ENCODE measurements around the gene EPS15. TPM values are rescaled to one million over a fixed set of nuclear protein-coding genes. Genes with fewer than 3 reads are reported as not detected.

Gene EPS15
- total and polyA plus RNA-seq, 2 of the 8 experiments (the other 6 are each of a cell fraction or from before 2014, with no cell fraction given) = 15.9 to 57.2 TPM

DNA sequence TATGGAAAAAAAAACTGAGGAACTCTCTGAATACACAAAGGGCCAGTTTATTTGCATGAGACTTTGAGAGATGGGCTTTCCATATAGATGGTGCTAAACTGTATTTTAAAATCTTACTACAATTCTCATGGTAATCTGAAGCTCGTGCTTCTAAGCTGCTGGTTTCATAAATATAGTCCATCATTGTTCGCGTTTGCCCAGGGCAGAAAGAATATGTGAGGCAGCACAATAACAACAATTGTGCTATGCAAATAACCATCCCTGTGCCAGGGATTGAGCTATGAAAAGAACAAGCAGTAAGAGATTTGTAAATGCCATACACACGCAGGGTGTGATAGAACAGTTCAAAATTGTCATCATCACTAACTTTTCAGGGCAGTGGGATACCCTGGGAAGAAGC is 4.9 kb upstream of the EPS15 start (continued):
- TF ChIP-seq CREB1 (IDR thresholded peaks at IDR 0.05) (no peak), TAF1 (IDR thresholded peaks at IDR 0.05; ENCODE audit: low read depth, low read length) (no peak), RXRA (IDR thresholded peaks at IDR 0.05; ENCODE audit: insufficient read depth, low read depth, low read length) (no peak), SIRT6 (IDR thresholded peaks at IDR 0.05; ENCODE audit: low read length) (no peak), MAFK (IDR thresholded peaks at IDR 0.05; ENCODE audit: low read depth, low read length) (no peak), TAF7 (optimal IDR thresholded peaks at IDR 0.05; ENCODE audit: borderline replicate concordance, low read depth, low read length) (no peak), RBBP5 (IDR thresholded peaks at IDR 0.05; ENCODE audit: borderline replicate concordance, low read depth, low read length) (no peak)

Data from H1 (cell line).